Endometrial microvascular endothelial cells (primary cell): Measurements from ENCODE around the gene AP4B1. TPM values are rescaled to one million over a fixed set of nuclear protein-coding genes. Genes with fewer than 3 reads are reported as not detected.

Experiments
- in situ Hi-C: cut with HindIII; loops from 2 replicates; pipeline ENCODE4 v1.10.0; 2017; ENCODE audit warnings: low sequenced_read_pairs, low pct_unique_long_range_greater_than_20kb; ENCODE audit errors: inconsistent ontology term
- total RNA-seq: library from RNA; depleted of rRNA; stranded (reverse); fragments of >200 nt; gene quantifications from one replicate; pipeline ENCODE4 v1.2.3, GENCODE V29; 2015; ENCODE audit errors: inconsistent ontology term

Gene AP4B1
- total RNA-seq, 1 donor from 2014 or later: 60.0 TPM

DNA sequence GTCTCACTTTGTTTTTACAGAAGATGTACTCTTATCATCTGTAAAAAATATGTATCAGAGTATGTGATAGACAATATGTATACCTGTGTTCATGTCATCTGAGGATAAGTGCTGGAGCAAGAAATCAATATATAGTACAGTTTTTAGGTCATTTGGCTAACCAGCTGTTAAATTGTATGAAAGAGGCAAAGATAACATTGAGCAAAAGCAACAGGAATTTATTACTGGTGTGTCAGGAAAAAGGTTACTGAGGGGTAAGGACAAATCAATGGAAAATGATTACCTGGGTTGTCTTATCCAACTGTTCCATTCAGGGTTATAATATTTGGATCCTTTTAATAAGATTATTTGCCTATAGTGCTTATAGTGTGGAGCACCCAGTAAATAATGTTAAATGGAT, 29.4 kb upstream of the AP4B1 start:
- in situ Hi-C loops: no loop called here

DNA sequence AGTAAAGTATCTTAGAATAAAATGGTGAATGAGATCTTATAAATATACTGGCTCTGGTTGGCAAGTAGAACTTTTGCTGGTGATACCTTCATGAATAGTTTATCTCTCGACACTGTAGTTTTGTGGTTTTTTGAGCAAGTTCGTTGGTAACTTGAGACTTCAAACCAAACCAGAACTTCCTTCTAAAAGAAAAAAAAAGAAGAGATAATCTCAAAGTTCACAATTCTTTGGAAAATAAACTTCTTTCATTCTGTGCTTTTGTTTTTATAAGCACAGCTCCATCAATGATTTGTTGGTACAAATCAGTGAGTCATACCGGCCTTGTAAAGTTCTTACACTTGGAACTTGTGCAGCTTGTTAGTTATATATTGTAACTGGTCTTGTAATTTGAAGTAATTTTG, 26.9 kb upstream of the AP4B1 start:
- in situ Hi-C loops: no loop called here

DNA sequence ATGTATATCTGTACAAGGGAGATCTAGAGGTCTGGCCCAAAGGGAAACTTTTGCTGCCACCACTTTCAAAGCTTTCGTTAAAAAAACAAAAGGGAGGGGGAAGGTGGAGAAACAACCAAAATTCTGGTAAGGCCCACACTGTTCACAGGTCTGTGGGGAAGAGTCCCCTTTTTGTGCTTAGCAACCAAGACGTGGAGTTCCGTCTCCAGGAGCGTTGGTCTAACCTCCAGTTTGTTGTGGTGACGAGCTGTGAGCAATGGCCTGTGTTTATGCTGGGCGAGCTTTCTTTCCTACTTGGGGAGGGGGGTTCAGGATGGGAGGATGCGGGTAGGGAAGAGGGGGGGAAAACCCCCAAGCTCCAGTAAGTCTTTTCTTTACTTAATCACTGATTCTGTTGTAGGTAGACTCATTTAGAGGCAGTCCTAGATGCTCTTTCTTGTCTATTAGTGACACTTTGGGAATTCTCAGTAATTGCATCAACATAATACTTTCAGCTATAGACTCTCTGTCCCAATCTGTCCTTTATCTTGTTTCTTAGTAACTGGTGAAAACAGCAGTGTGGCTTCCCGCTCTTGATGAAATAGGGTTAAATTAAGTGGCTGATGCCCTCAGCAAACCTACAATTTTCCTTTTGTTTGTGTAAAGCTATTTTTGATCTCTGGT, 26.0 kb upstream of the AP4B1 start:
- in situ Hi-C loops: no loop called here

DNA sequence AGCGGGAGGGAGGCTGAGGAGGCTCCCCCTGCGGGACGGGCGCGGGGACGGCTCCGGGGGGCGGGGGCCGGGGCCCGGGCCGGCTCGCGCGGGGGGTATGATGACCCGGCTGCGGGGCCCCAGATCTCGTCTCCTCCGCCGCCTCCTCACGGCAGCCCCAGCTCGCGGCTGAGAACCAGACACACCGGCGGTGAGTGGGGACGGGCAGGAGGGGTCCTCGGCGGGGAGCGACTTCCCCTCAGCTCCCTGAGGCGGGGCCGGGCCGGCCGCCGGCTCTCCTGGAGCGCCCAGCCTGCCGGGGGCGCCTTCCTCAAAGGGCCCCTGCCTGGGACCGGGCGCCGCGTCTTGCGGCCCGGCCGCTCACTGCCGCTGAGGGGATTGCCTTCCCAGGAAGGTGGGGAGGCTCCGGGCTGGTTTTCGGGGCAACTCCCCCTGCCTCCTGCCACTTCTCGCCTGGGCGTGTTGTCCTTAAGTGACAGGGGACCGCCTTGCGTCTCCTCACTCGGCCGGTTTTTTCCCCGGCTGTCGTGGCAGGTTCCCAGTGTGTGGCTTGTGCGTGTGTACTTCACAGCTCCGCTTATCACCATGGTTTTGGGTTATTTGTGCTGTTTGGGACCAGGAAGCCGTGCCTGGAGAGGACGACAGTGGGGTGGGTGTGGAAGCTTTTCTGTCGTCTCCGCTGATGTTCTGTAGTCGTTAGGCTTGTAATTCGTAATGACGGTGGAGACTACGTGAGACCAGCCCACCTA, 25.3 kb upstream of the AP4B1 start:
- in situ Hi-C loops: no loop called here

DNA sequence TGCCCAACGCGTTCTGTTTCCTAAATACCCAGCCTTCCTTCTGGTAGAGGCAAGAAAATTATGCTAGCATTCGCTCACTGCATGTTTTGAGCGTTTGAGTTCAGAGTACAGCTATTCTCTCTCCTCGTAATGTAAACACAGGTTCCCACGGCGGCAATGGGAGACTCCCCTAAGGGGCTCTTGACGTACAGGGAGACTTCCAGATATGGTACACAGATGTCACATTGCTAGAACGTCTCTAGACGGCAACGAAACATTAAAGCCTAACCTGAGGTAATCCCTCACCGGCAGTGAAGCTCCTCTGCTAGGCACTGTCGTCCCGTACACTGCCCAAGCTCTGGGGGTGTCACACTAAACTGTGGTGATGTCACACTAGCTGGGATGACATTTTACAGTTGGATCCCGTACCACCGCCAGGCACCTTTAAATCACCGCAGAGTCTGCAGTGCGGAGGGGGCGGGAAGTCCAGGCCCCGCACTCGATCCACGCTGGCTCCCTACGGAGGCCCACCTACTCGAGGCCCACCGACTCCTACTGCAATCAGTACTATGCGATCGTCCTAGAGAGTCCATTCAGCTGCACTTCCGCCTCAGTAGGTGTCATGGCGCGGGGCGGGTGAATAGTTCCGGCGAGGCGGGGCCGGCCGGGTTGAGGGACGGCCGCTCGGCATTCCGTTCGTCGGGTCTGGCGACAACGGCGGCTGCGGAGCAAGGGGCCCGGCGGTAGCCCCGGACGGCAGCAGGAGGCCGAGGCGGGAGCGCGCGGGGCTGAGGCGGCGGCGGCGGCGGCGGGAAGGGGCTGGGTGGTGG, 24.5 kb upstream of the AP4B1 start, which contains the start of gene HIPK1:
TSS of gene HIPK1 (plus strand) at position 384 of the 809 bp plus-strand sequence.
- in situ Hi-C loops: no loop called here

DNA sequence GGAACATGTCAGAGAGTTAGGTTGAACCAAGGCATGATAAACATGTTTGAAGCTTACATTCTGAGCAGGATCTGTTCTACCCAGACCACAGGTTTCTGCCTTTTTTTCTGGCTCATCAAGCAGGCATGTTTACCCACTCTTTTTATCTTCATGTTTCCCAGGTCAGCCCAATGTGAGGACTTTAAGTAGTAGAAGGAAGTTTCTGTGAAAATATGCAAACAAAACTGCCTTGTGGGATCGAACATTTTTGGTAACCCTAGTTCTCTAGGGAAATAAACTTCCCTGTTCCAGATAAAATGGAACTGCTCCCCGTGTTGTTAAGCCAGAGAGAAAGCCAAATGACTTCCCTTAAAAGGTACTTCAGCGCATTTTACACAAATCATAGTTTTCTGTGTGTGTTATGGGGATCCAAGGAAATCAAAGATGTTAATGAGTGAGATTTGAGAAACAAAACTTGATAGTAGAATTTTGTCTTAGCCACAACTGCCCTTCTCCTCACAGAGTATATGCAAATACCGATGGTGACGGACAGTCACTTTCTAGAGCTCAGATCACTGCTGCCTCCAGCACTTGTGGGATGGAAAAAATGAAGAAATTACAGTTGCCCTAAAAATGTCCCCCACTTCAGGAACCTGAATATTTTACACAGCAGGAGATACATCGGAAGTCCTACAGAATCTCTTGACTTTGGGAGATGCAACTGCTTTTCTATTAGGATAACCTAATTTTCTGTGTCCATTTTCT, 23.8 kb upstream of the AP4B1 start:
- in situ Hi-C loops: no loop called here

DNA sequence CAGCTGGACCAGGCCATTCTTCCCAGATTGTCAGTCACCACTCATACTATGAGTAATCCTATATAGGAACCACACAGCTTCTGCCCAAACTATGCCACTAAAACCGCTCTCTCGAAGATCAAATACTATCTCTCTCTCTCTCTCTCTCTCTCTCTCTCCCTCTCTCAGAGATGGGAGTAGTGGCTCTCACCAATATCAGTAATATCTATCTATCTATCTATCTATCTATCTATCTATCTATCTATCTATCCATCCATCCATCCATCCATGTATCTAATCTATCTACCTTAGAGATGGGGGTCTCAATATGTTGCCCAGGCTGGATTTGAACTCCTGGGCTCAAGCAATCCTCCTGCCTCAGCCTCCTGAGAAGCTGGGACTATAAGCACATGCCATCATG, 19.9 kb upstream of the AP4B1 start:
- in situ Hi-C loops: no loop called here

DNA sequence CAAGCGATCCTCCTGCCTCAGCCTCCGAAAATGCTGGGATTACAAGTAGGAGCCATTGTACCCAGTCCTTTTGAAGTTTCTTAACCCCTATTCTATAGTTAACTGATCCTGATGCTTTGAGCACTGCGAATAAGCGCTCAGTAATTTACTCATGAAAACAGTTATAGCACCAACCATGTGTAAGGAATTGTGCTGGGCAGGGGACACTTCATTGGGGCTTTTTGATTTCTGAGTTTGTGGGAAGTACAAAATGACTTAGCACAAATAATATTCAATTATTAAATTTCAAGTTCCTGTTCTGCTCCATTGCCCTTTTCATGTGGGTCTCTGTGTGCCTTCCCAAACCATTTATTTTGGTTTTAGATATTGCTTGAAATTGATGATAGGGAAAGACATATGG, 18.4 kb upstream of the AP4B1 start:
- in situ Hi-C loops: no loop called here

DNA sequence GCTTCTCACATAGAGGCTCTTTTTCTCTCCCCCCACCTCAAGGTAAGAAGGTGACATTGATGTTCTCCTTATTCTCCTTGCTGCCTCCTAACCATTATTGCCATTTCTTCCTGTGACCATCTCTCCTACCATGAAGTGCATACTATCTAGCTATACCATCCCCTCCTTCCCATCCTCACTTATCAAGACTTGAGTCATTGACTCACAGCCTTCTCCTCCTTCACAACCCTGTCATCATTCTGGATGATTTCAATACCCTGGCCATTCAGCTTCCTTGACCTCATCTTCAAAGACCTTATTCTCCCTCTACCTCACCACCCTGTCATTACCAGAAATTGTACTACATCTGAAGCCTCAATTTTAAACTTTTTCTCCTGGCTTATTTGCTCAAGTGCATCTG, 13.6 kb upstream of the AP4B1 start:
- in situ Hi-C loops: no loop called here

DNA sequence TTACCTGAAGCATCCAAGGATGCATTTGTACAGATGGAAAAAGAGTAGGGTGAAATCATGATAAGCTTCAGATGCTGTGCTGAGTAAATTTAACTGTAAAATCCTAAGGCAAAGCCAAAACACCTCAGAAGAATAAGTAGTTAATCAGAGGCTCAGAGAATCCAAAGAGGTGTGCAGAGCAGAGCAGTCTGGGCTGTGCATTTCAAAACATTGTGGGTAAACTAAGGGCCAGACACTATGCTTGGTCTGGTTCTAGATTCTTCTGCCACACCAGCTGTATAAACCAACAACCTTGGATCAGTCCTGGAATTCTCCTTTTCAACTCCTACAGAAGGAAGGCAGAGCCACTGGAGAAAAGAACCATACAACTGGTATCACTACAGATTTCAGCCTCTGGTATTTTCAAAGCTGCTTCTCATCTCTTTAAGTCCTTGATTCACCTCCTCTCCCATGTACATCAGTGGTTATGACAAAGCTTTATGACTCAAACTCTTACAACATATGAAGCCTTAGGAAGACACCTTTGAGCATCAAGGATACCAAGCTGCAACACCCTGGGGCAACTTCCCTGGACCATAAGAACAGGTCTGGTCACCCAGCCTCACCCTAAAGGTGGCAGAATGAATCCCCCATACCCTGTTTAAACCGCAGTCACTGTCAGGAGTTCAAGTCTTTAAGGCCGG, 12.9 kb upstream of the AP4B1 start:
- in situ Hi-C loops: no loop called here

DNA sequence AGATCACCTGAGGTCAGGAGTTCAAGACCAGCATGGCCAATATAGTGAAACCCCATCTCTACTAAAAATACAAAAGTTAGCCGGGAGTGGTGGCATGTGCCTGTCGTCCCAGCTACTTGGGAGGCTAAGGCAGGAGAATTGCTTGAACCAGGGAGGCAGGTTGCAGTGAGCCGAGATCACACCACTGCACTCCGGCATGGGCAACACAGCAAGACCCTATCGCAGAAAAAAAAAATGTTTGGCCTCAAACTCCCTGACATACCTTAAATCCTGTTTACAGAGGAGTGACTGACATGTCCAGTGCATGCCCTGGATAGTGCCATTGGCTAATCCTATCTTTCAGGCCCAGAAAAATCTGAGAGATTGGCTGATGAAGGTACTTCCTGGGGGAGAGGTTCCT, 12.4 kb upstream of the AP4B1 start:
- in situ Hi-C loops: no loop called here

DNA sequence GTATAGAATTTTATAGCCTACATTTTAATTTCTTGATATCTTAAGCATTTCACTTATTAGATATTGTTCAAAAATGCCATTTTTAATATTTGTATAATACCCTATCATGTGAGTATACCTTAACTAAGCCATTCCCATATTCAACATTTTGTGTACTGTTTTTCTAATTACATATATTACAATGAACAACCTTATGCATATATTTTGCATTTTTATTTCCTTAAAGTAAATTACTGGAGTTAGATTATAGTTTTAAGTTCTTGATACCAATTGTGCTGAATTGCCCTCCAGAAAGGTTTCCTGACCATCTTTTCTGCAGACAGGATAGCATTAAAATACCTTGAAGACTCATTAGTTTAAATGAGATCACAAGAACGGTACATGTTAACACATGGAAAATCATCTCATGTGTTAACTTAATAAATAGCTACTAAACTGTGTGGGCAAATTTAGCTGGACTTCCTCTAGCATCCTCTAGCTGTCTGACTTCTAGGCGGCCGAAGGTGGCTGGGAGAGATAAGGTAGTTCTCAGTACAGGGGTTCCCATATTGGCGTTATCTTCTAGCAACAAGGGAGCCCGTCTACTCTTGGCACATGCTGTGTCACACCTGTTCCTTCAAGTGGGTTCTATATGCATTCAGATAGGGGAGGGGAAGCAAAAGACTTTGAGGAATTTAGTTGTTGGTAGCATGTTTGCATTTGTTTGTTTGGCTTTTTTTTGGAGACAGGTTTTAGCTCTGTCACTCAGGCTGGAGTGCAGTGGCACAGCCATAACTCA, 9.5 kb upstream of the AP4B1 start:
- in situ Hi-C loops: no loop called here

DNA sequence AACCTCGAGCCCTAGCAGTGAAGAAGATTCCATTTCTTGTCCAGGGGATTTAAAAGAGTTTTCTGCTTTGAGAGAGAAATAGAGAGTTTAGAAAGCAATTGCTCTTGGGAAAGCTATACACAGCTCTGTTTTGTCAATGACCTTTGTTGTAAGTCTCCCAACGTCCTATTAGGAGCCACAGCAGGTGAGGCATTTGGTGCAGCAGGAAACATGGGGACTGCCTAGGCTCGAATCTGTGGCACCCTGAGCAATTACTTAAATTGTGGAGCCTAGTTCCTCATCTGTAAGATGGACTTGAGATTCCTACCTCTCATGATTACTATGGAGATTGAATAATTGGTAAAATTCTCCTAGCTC, 8.7 kb upstream of the AP4B1 start:
- in situ Hi-C loops: no loop called here

DNA sequence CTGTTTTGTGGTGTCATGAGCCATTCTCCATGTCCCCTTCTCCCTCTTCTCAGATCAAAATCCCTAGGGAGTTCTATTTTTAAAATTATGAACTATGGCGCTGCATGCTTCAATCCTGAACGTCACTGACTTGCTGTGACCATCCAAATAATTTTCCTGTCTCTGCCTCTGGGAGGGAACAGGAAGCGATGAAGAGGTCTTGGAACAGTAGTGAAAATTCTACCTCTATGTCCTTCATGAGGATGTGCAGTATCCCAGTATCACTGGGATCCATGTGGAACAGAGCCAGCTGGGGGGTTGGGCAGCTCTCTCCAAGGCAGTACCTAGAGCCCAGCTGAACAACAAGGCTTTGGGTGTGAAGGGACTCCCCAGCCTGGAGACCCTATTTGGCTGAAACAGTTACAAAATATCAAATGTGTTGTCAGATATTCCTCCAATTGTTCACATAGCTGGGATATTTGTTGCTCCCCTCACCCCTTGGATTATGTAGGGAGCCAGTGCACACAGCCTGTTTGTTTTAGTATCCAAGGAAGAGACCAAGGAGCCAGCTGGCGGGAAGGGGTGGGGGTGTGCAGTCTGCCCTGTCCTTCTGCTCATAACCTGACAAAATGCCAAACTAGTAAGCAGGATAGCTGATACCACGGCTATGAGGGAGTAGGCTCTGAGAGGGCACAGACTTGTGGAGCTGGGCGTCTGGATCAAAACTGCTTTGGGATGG, 8.2 kb upstream of the AP4B1 start:
- in situ Hi-C loops: no loop called here

DNA sequence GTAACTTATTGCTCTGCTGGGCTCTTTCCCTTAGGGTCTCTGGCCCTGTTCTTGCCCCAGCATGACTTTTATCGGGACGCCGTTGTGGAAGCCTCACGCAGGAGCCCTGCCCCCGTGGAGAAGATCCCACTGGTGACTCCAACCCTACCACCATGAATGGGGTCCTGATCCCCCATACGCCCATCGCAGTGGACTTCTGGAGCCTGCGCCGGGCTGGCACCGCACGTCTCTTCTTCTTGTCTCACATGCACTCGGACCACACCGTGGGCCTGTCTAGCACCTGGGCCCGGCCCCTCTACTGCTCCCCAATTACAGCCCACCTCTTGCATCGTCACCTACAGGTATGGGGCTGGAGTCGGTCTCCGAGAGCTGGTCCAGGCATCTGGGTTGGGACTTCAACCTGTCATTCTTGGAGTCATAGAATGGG, 849 bp upstream of the AP4B1 start:
- in situ Hi-C loops: no loop called here

DNA sequence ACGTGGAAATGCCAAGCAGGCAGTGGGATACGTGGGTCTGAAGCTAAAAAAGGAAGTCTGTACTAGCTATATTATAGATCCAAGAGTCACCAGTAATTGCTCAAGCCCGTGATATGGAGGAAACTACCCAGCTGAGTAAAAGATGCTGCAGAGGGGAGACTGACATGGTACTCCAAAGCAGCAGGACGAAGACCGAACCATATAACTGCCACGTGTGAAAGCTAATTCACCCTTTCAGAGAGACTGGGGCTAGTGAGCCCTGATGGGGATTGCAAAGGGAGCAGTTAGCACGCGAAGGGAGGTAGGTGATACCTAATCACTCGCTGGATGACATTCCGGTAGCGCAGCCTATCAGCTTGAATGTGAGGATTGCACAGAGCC, 316 bp downstream of the AP4B1 start:
- in situ Hi-C loops: no loop called here

DNA sequence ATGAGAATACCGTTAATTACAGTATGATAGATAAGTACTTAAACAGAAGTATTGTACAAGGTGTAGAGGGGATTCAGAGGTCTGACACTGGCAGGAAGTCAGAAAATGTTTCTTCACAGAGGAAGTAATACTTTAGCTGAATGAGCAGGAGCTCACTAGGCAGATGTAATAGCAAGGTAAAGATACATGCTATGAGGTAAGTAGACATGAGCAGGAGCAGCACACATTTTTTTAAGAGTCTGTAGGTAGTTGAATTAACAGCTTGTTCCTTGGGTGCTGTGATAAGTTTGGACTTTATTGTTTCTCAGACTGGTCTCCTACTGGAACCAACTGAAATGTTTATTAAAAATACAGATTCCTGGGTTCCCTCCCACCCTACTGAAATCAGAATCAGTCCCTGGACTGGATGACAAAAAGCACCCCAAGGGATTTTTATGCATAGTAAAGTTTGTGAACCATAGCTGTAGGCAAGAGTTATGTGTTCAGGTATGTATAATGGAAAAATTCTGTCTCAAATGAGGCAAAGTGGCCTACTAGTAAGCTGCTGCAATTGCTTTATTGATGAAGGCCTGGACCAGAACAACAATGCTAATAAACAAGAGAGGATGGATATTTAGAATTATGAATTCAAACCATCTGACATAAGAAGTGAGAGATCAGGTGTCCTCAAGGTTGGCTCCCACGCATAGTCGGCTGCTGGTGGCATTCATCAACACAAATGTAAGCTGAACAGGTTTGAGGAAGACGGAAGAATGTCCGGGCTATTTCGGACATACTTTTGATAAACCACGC, 902 bp downstream of the AP4B1 start:
- in situ Hi-C loops: no loop called here
